Upper lobe of left lung (tissue), 6 donors: ENCODE results near the gene ATP10A. TPM values are rescaled to one million over a fixed set of nuclear protein-coding genes. Genes with fewer than 3 reads are reported as not detected.

Experiments
- ATAC-seq, 2 donors: fragments of 200-7000 bp; cut with Tn5 transposase; one replicate each; pipeline ENCODE4 v1.9.1; 2022; ENCODE audit warnings: mild to moderate bottlenecking in 2 of 2, moderate library complexity in 2 of 2; ENCODE audit not compliant: low FRiP score in 2 of 2
- DNase-seq, 2 donors: peaks; one replicate each; pipeline ENCODE4 v3.0.0-alpha.2; 2019 to 2020
- H3K27ac ChIP-seq, 4 donors: fragments of 200-600 bp; sonication (generic); one replicate each; pipeline ENCODE4 v1.5.1; 2016 to 2019
- H3K27me3 ChIP-seq, 4 donors: fragments of 200-600 bp; sonication (generic); one replicate each; pipeline ENCODE4 v1.5.1; 2017 to 2019
- H3K36me3 ChIP-seq, 4 donors: fragments of 200-600 bp; sonication (generic); one replicate each; pipeline ENCODE4 v1.5.1; 2016 to 2019
- H3K4me1 ChIP-seq, 4 donors: fragments of 200-600 bp; sonication (generic); one replicate each; pipeline ENCODE4 v1.5.1; 2018 to 2019
- H3K4me3 ChIP-seq, 4 donors: fragments of 200-600 bp; sonication (generic); one replicate each; pipeline ENCODE4 v1.5.1; 2017 to 2019; ENCODE audit warnings: mild to moderate bottlenecking in 2 of 4, moderate library complexity in 1 of 4
- H3K9me3 ChIP-seq, 4 donors: fragments of 200-600 bp; sonication (generic); one replicate each; pipeline ENCODE4 v1.5.1; 2018 to 2019
- CTCF ChIP-seq, 6 experiments: fragments of 450-650 bp in 4 of 6; fragments of 200-600 bp in 2 of 6; sonication (generic) in 2 of 6; IDR thresholded peaks; one replicate each; pipeline ENCODE4 v1.5.1; 2016 to 2019; ENCODE audit warnings: antibody characterized with exemption in 6 of 6
- EP300 ChIP-seq, 4 donors: sonication (generic); formaldehyde crosslinking; IDR thresholded peaks; one replicate each; pipeline ENCODE4 v1.5.1; 2017; ENCODE audit warnings: antibody characterized with exemption in 4 of 4, control low read depth in 2 of 4
- POLR2A ChIP-seq, 4 donors: fragments of 450-650 bp; IDR thresholded peaks; one replicate each; pipeline ENCODE4 v1.5.1; 2016 to 2017; ENCODE audit warnings: antibody characterized with exemption in 4 of 4, mild to moderate bottlenecking in 2 of 4
- POLR2AphosphoS5 ChIP-seq, 2 donors: sonication (generic); formaldehyde crosslinking; IDR thresholded peaks; one replicate each; pipeline ENCODE4 v1.5.1; 2017; ENCODE audit warnings: antibody characterized with exemption in 2 of 2
- WGBS, 2 donors: methylation state at CpG; one replicate each; pipeline ENCODE4 v1.1.5; 2017 to 2018; 5-methylcytosine and 5-hydroxymethylcytosine counted together
- total RNA-seq, 6 donors: library from RNA; depleted of rRNA in 4 of 6; stranded (reverse); fragments of >200 nt in 4 of 6; gene quantifications; one replicate each; pipeline versions ENCODE4 v1.1.0 to v1.2.1, GENCODE V29; 2016 to 2021
- donor health status: DM: no; HTN: no; CAD: no; lungs with moderate emphysema.
- donor health status: DM: no; HTN: yes; CAD: no; lungs with severe emphysema.

The ATP10A gene
- total RNA-seq, 6 donors from 2014 or later = 17.8 to 62.4 (median 32.3) TPM

GRCh38 chr15:25668901-25669300, 194.2 kb downstream of the ATP10A start:
- no peak for DNase-seq
- Histone ChIP-seq H3K27me3 (no peaks in the 10 kb centered on the region), H3K27ac (no peak overlapping the region), H3K4me3 (no peak overlapping the region), H3K9me3 (no peaks in the 10 kb centered on the region), H3K4me1 (peaks cover 10 to 16% (median 13%) of the 10 kb centered on the region in 4 donors), H3K36me3 (no peaks in the 10 kb centered on the region)
- no peak for ATAC-seq
- 70 to 80% methylated on average over 4 of the region's 4 CpGs for WGBS, 2 donors
- TF ChIP-seq EP300 (IDR thresholded peaks at IDR 0.05) (no peak), CTCF (IDR thresholded peaks at IDR 0.05) (no peak), POLR2A (IDR thresholded peaks at IDR 0.05) (no peak), POLR2AphosphoS5 (IDR thresholded peaks at IDR 0.05) (no peak)

GRCh38 chr15:25668236-25668795, 194.8 kb downstream of the ATP10A start:
- Histone ChIP-seq H3K4me3 (no peak overlapping the region), H3K36me3 (no peaks in the 10 kb centered on the region), H3K9me3 (no peaks in the 10 kb centered on the region), H3K27me3 (no peaks in the 10 kb centered on the region), H3K27ac (no peak overlapping the region), H3K4me1 (peaks cover 10 to 16% (median 13%) of the 10 kb centered on the region in 4 donors)
- 64 to 82% methylated on average over 11 of the region's 11 CpGs for WGBS, 2 donors
- DNase-seq (no peak), ATAC-seq (no peak)
- no peak for TF ChIP-seq POLR2AphosphoS5 (IDR thresholded peaks at IDR 0.05)

- no peaks in the 10 kb centered on the region for H3K9me3 ChIP-seq
- H3K27me3 ChIP-seq = no peaks in the 10 kb centered on the region
- DNase-seq (no peak), ATAC-seq (no peak)
- TF ChIP-seq EP300 (IDR thresholded peaks at IDR 0.05) = no peak
- no peak for TF ChIP-seq POLR2A (IDR thresholded peaks at IDR 0.05)
- TF ChIP-seq POLR2AphosphoS5 (IDR thresholded peaks at IDR 0.05) = no peak
- no peak for TF ChIP-seq CTCF (IDR thresholded peaks at IDR 0.05)
- no peaks in the 10 kb centered on the region for H3K36me3 ChIP-seq
- WGBS, 2 donors = 67 to 79% methylated on average over 4 to 13 of the region's 13 CpGs
- peaks cover 10 to 16% (median 13%) of the 10 kb centered on the region in 4 donors for H3K4me1 ChIP-seq
- H3K27ac ChIP-seq = no peak overlapping the region
- H3K4me3 ChIP-seq = no peak overlapping the region
These were observed 195.3 kb downstream of the ATP10A start for GRCh38 chr15:25667829-25668228.

- Histone ChIP-seq H3K4me3 (no peak overlapping the region), H3K4me1 (peaks cover 8 to 17% (median 14%) of the 10 kb centered on the region in 4 donors), H3K9me3 (no peaks in the 10 kb centered on the region), H3K27me3 (no peaks in the 10 kb centered on the region), H3K27ac (no peak overlapping the region), H3K36me3 (no peaks in the 10 kb centered on the region)
- 81 to 92% methylated on average over 3 of the region's 3 CpGs for WGBS, 2 donors
- ATAC-seq (no peak), DNase-seq (no peak)
- TF ChIP-seq EP300 (IDR thresholded peaks at IDR 0.05) = no peak
- TF ChIP-seq CTCF (IDR thresholded peaks at IDR 0.05) = no peak
- TF ChIP-seq POLR2A (IDR thresholded peaks at IDR 0.05) = no peak
- no peak for TF ChIP-seq POLR2AphosphoS5 (IDR thresholded peaks at IDR 0.05)
These were observed 197.2 kb downstream of the ATP10A start for GRCh38 chr15:25665913-25666312.

- TF ChIP-seq CTCF (IDR thresholded peaks at IDR 0.05) (no peak), POLR2A (IDR thresholded peaks at IDR 0.05) (no peak), POLR2AphosphoS5 (IDR thresholded peaks at IDR 0.05) (no peak), EP300 (IDR thresholded peaks at IDR 0.05) (no peak)
- no peak for ATAC-seq
- Histone ChIP-seq H3K4me1 (peaks cover 0 to 8% (median 3%) of the 10 kb centered on the region in 4 donors), H3K27ac (no peak overlapping the region), H3K27me3 (no peaks in the 10 kb centered on the region), H3K9me3 (no peaks in the 10 kb centered on the region), H3K4me3 (no peak overlapping the region), H3K36me3 (no peaks in the 10 kb centered on the region)
- no peak for DNase-seq
- 63 to 77% methylated on average over 4 to 5 of the region's 5 CpGs for WGBS, 2 donors
These were observed 198.4 kb downstream of the ATP10A start for GRCh38 chr15:25664761-25665160.
